Measurements from ENCODE around the gene ARL11. TPM values are rescaled to one million over a fixed set of nuclear protein-coding genes. Genes with fewer than 3 reads are reported as not detected.

Gene ARL11
- total RNA-seq: 1 to 10 TPM in 1 of 10 donors, under 1 TPM in 9; 0.09 to 1.1 (median 0.23) TPM
- polyA plus RNA-seq: under 1 TPM; 0.20 to 0.59 TPM
- long read RNA-seq, donor 1, partial matches to known transcripts: 0 of 1 reads
- long read RNA-seq, donor 1, other reads (novel, unspliced or antisense): 1 of 1 reads
- long read RNA-seq, donor 2, partial matches to known transcripts: 0 of 1 reads
- long read RNA-seq, donor 2, other reads (novel, unspliced or antisense): 0 of 1 reads
- long read RNA-seq, donor 3: 0 reads

DNA sequence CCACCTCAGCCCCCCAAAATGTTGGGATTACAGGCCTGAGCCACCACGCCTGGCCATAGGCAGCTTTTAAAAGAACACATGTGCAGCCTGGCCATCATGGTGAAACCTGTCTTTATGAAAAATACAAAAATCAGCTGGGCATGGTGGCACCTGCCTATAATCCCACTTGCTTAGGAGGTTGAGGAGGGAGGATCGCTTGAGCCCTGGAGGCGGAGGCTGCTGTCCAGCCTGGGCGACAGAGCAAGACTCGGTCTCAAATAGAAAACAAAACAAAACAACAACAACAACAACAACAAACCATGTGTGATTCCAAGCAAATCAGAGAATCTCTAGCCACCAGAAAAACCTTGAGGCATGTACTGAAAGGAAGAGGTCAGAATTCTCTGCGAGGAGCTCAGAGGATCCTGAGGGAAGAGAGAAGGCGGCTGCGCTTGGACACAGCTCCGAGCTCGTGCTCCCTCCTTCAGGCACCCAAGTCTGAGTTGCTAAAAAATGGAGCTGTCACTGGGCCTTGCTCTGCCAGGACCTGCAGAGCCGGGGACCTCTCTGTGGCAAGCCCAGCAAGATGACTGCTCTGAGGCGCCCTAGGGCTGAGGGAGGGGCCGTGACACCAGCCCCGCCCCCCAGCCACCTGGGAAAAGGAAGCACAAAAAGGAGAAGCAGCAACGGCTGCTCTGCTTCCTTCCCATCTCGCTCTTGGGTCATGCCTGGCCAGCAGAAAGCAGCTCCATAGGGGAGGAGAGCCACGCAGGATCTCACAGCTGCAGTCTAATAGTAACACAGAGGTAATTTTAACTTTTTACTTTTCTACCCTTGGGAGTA lies at the start of gene ARL11:
ARL11 (plus strand) TSS at position 677 of the 822 bp plus-strand sequence. CDS start 1,941 bp downstream, outside the sequence.
- TF ChIP-seq, protein P1, sequence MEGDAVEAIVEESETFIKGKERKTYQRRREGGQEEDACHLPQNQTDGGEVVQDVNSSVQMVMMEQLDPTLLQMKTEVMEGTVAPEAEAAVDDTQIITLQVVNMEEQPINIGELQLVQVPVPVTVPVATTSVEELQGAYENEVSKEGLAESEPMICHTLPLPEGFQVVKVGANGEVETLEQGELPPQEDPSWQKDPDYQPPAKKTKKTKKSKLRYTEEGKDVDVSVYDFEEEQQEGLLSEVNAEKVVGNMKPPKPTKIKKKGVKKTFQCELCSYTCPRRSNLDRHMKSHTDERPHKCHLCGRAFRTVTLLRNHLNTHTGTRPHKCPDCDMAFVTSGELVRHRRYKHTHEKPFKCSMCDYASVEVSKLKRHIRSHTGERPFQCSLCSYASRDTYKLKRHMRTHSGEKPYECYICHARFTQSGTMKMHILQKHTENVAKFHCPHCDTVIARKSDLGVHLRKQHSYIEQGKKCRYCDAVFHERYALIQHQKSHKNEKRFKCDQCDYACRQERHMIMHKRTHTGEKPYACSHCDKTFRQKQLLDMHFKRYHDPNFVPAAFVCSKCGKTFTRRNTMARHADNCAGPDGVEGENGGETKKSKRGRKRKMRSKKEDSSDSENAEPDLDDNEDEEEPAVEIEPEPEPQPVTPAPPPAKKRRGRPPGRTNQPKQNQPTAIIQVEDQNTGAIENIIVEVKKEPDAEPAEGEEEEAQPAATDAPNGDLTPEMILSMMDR (IDR thresholded peaks at IDR 0.05): no peak
- peaks cover 0 to 72% (median 12%) of the 10 kb centered on the region in 9 donors for H3K4me1 ChIP-seq
- peak within 1 kb of the TSS in 7 of 10 donors; percentile 25 to 87 (median 49) for H3K27ac ChIP-seq
- no peaks in the 10 kb centered on the region for H3K9me3 ChIP-seq
- no peaks in the 10 kb centered on the region for H3K36me3 ChIP-seq
- H3K4me3 ChIP-seq: peak within 1 kb of the TSS in 7 of 10 donors; percentile 13 to 55 (median 27)
- intact Hi-C loops (cut with DNase I): no loop called here
- ATAC-seq (peak; percentile 24 to 64 (median 54)), DNase-seq (peak; percentile 43 to 60)
- WGBS, 2 donors: 45 to 46% methylated on average over 17 of the region's 17 CpGs
- no peaks in the 10 kb centered on the region for H3K27me3 ChIP-seq

DNA sequence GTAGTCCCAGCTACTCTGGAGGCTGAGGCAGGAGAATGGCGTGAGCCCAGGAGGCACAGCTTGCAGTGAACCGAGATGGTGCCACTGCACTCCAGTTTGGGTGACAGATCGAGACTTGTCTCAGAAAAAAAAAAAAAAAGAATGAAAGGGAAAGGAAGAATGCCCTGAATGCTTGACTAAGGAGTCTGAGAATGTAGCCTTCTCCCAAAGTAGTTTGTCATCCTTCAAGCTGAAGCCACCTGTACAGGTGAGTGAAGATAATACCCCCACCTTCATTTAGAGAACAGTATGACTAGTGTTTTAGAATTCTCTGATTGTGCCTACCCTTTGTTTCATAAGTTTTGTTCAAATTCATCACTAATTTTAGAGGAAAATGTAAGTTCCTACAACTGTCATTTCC lies 48.8 kb upstream of the ARL11 start:
- H3K4me1 ChIP-seq: peaks cover 0 to 35% (median 28%) of the 10 kb centered on the region in 9 donors
- TF ChIP-seq, protein P1 (IDR thresholded peaks at IDR 0.05): no peak
- no peak overlapping the region for H3K4me3 ChIP-seq
- no peak for ATAC-seq
- intact Hi-C loops (cut with DNase I): no loop called here
- DNase-seq: no peak
- peaks cover 0 to 41% (median 4%) of the 10 kb centered on the region in 9 donors for H3K36me3 ChIP-seq
- no peak overlapping the region for H3K27ac ChIP-seq
- no peaks in the 10 kb centered on the region for H3K9me3 ChIP-seq
- 84 to 100% methylated on average over 3 of the region's 3 CpGs for WGBS, 2 donors
- H3K27me3 ChIP-seq: no peaks in the 10 kb centered on the region

DNA sequence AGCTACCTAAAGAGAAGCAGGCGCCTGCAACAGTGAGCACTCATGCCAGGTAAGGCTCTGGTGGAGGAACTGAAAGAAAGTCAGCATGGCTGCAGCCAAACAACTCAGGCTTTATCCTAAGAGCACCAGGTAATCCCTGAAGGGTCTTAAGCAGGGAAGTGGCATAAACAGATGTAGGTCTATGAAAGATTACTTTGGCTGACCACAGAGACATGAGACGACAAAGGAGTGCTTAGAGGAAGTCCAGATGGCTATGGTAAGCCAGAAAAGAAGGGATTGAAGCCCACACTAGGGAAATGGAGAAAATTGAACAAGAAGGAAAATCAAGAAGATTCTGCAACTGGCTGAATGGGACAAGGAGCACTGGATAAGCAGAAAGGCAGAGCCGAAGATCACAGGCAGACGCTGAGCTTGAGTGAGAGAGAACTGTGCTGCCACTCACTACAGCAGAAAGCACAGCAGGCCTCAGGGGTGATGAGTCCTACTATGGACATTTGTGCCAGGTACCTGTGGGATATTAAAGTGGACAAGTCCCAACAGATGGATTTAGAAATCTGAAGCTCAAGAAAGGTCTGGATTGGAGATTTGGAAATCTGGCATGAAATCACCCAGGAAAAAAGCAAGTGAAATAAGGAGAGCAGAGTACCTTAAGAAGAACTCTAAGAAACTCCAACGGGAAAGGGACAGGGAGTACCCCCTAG lies 47.2 kb upstream of the ARL11 start:
- peaks cover 0 to 41% (median 4%) of the 10 kb centered on the region in 9 donors for H3K36me3 ChIP-seq
- H3K27me3 ChIP-seq: no peaks in the 10 kb centered on the region
- TF ChIP-seq, protein P1 (IDR thresholded peaks at IDR 0.05): no peak
- WGBS, 2 donors: 85 to 91% methylated on average over 5 of the region's 5 CpGs
- H3K4me3 ChIP-seq: no peak overlapping the region
- intact Hi-C loops (cut with DNase I): loop anchor here in 4 of 10 donors (5.0 to 10.0 kb wide), 3 partner anchors 84 to 136 kb away; partner anchors contain the start of genes PHF11 (in 3 of the 4), CAB39L (in 1 of the 4) and SETDB2 (in 1 of the 4)
- no peak for DNase-seq
- no peak overlapping the region for H3K27ac ChIP-seq
- no peak for ATAC-seq
- H3K4me1 ChIP-seq: peaks cover 0 to 42% (median 34%) of the 10 kb centered on the region in 9 donors
- no peaks in the 10 kb centered on the region for H3K9me3 ChIP-seq

DNA sequence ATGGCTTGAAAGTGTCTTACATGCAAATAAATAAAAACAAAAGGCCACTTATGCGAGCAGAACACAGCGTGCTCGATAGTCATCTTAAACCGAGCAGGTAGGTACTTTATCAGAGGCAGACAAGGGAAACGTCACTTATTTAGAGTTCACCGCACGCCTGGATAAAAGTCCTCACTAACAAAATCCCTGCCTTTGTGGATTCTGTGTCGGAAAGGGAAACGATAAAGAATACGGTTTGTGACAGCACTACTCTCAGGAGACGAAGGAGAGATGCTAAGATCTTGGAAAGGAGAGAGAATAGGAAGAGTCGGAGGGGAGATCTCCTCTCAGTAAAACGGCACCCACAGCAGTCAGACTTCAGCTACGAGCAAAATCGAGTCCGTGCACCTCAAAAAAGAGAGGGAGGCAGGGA lies 43.5 kb upstream of the ARL11 start:
- Histone ChIP-seq H3K36me3 (peaks cover 0 to 25% (median 1%) of the 10 kb centered on the region in 9 donors), H3K4me3 (peak overlapping the region; percentile 65 to 99 (median 90)), H3K9me3 (no peaks in the 10 kb centered on the region), H3K27ac (peak overlapping the region in 9 of 10 donors; percentile 75 to 90 (median 83)), H3K4me1 (peaks cover 0 to 25% (median 17%) of the 10 kb centered on the region in 9 donors), H3K27me3 (no peaks in the 10 kb centered on the region)
- intact Hi-C loops (cut with DNase I): loop anchor here in 5 of 10 donors (5.0 to 10.0 kb wide), 3 partner anchors 87 to 140 kb away; partner anchors contain the start of genes PHF11 (in 4 of the 5), CAB39L (in 1 of the 5) and SETDB2 (in 1 of the 5)
- DNase-seq (no peak), ATAC-seq (peak in 3 of 8 donors; percentile 2 to 6 (median 5))
- 1% methylated on average over 16 of the region's 16 CpGs for WGBS, 2 donors
- TF ChIP-seq, protein P1 (IDR thresholded peaks at IDR 0.05): no peak
